ENCODE data around the gene GRIPAP1.

GRIPAP1 gene

DNA sequence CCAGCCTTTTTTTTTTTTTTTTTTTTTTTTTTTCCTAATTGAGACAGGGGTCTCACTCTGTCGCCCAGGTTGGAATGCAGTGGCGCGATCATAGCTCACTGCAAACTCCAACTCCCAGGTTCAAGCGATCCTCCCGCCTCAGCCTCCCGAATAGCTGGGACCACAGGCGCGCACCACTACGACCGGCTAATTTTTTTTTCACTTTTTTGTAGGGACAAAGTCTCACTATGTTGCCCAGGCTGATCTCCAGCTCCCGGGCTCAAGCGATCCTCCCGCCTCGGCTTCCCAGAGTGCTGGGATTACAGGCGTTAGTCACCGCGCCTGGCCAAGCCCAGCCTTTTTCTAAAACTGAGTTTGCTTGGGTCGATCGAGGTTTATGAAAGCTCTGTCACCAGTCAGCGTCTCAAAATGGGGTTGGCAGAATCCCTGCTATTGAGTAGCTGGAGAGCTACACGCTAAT lies 43.4 kb downstream of the GRIPAP1 start:
- peak; percentile 15 for ATAC-seq
- TF ChIP-seq ZFP30 (CRISPR knock-in tag; IDR thresholded peaks at IDR 0.05), result no peak
- TF ChIP-seq ISL1 (CRISPR knock-in tag; IDR thresholded peaks at IDR 0.05), result no peak
- no peak for TF ChIP-seq ARNTL (CRISPR knock-in tag; IDR thresholded peaks at IDR 0.05; ENCODE audit: borderline replicate concordance, low read depth)

- TF ChIP-seq, protein P1, sequence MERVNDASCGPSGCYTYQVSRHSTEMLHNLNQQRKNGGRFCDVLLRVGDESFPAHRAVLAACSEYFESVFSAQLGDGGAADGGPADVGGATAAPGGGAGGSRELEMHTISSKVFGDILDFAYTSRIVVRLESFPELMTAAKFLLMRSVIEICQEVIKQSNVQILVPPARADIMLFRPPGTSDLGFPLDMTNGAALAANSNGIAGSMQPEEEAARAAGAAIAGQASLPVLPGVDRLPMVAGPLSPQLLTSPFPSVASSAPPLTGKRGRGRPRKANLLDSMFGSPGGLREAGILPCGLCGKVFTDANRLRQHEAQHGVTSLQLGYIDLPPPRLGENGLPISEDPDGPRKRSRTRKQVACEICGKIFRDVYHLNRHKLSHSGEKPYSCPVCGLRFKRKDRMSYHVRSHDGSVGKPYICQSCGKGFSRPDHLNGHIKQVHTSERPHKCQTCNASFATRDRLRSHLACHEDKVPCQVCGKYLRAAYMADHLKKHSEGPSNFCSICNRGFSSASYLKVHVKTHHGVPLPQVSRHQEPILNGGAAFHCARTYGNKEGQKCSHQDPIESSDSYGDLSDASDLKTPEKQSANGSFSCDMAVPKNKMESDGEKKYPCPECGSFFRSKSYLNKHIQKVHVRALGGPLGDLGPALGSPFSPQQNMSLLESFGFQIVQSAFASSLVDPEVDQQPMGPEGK (CRISPR knock-in tag; IDR thresholded peaks at IDR 0.05; ENCODE audit: borderline replicate concordance), result peak; percentile 16; the same call in 1 of the 2 replicates
- TF ChIP-seq PPARA (CRISPR knock-in tag; IDR thresholded peaks at IDR 0.05; ENCODE audit: borderline replicate concordance) (no peak), RARB (CRISPR knock-in tag; IDR thresholded peaks at IDR 0.05) (no peak), SNAI2 (CRISPR knock-in tag; IDR thresholded peaks at IDR 0.05) (no peak), CREB5 (CRISPR knock-in tag; IDR thresholded peaks at IDR 0.05; ENCODE audit: low read depth) (no peak), ZNF565 (CRISPR knock-in tag; conservative IDR thresholded peaks at IDR 0.05; ENCODE audit: low read depth) (no peak), OSR1 (CRISPR knock-in tag; IDR thresholded peaks at IDR 0.05) (no peak), CSDC2 (CRISPR knock-in tag; IDR thresholded peaks at IDR 0.05) (no peak), ZNF70 (CRISPR knock-in tag; IDR thresholded peaks at IDR 0.05) (no peak), ARNTL (CRISPR knock-in tag; IDR thresholded peaks at IDR 0.05; ENCODE audit: borderline replicate concordance, low read depth) (no peak), TOX (CRISPR knock-in tag; IDR thresholded peaks at IDR 0.05; ENCODE audit: borderline replicate concordance) (no peak), TCF4 (CRISPR knock-in tag; IDR thresholded peaks at IDR 0.05; ENCODE audit: borderline replicate concordance) (no peak; the same call in 1 of the 2 replicates), BACH2 (CRISPR knock-in tag; IDR thresholded peaks at IDR 0.05; ENCODE audit: borderline replicate concordance) (no peak), GLIS3 (CRISPR knock-in tag; IDR thresholded peaks at IDR 0.05) (0 out of 2 replicates have a peak, but pooled peaks have one; percentile 67), ISL1 (CRISPR knock-in tag; IDR thresholded peaks at IDR 0.05) (no peak), ZFP3 (CRISPR knock-in tag; IDR thresholded peaks at IDR 0.05) (no peak), ESRRG (CRISPR knock-in tag; IDR thresholded peaks at IDR 0.05) (no peak), CSRNP3 (CRISPR knock-in tag; IDR thresholded peaks at IDR 0.05) (no peak), ZFP30 (CRISPR knock-in tag; IDR thresholded peaks at IDR 0.05) (no peak), ZNF8 (CRISPR knock-in tag; IDR thresholded peaks at IDR 0.05) (no peak), ZC3H10 (CRISPR knock-in tag; IDR thresholded peaks at IDR 0.05) (no peak)
- TF ChIP-seq, protein P2, sequence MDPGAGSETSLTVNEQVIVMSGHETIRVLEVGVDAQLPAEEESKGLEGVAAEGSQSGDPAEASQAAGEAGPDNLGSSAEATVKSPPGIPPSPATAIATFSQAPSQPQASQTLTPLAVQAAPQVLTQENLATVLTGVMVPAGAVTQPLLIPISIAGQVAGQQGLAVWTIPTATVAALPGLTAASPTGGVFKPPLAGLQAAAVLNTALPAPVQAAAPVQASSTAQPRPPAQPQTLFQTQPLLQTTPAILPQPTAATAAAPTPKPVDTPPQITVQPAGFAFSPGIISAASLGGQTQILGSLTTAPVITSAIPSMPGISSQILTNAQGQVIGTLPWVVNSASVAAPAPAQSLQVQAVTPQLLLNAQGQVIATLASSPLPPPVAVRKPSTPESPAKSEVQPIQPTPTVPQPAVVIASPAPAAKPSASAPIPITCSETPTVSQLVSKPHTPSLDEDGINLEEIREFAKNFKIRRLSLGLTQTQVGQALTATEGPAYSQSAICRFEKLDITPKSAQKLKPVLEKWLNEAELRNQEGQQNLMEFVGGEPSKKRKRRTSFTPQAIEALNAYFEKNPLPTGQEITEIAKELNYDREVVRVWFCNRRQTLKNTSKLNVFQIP (CRISPR knock-in tag; IDR thresholded peaks at IDR 0.05; ENCODE audit: borderline replicate concordance, low read depth), result no peak
- TF ChIP-seq, protein P3, sequence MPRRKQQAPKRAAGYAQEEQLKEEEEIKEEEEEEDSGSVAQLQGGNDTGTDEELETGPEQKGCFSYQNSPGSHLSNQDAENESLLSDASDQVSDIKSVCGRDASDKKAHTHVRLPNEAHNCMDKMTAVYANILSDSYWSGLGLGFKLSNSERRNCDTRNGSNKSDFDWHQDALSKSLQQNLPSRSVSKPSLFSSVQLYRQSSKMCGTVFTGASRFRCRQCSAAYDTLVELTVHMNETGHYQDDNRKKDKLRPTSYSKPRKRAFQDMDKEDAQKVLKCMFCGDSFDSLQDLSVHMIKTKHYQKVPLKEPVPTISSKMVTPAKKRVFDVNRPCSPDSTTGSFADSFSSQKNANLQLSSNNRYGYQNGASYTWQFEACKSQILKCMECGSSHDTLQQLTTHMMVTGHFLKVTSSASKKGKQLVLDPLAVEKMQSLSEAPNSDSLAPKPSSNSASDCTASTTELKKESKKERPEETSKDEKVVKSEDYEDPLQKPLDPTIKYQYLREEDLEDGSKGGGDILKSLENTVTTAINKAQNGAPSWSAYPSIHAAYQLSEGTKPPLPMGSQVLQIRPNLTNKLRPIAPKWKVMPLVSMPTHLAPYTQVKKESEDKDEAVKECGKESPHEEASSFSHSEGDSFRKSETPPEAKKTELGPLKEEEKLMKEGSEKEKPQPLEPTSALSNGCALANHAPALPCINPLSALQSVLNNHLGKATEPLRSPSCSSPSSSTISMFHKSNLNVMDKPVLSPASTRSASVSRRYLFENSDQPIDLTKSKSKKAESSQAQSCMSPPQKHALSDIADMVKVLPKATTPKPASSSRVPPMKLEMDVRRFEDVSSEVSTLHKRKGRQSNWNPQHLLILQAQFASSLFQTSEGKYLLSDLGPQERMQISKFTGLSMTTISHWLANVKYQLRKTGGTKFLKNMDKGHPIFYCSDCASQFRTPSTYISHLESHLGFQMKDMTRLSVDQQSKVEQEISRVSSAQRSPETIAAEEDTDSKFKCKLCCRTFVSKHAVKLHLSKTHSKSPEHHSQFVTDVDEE (CRISPR knock-in tag; IDR thresholded peaks at IDR 0.05), result 0 out of 2 replicates have a peak, but pooled peaks have one; percentile 39
- peak; percentile 96 for ATAC-seq
These were observed 44.0 kb downstream of the GRIPAP1 start for GRCh38 chrX:48957827-48958634.
